Hematopoietic multipotent progenitor cell treated with erythropoietin and hydrocortisone succinate and interleukin-3 and kit ligand, for 17 days (in vitro differentiated cells): ENCODE data around the gene DHX40.
A peak's percentile ranks its signal among the peaks of the same experiment; 100 is the strongest.
"Not testable (repeated sequence)": the region's sequence is repeated elsewhere in the genome, so short reads cannot be mapped to it uniquely, and the experiment has no call there.

Source experiments
- DNase-seq: peaks from one replicate; pipeline ENCODE4 v3.0.0-alpha.2; 2015; ENCODE audit warnings: low spot score

DHX40 gene, protein sequence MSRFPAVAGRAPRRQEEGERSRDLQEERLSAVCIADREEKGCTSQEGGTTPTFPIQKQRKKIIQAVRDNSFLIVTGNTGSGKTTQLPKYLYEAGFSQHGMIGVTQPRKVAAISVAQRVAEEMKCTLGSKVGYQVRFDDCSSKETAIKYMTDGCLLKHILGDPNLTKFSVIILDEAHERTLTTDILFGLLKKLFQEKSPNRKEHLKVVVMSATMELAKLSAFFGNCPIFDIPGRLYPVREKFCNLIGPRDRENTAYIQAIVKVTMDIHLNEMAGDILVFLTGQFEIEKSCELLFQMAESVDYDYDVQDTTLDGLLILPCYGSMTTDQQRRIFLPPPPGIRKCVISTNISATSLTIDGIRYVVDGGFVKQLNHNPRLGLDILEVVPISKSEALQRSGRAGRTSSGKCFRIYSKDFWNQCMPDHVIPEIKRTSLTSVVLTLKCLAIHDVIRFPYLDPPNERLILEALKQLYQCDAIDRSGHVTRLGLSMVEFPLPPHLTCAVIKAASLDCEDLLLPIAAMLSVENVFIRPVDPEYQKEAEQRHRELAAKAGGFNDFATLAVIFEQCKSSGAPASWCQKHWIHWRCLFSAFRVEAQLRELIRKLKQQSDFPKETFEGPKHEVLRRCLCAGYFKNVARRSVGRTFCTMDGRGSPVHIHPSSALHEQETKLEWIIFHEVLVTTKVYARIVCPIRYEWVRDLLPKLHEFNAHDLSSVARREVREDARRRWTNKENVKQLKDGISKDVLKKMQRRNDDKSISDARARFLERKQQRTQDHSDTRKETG

DNA sequence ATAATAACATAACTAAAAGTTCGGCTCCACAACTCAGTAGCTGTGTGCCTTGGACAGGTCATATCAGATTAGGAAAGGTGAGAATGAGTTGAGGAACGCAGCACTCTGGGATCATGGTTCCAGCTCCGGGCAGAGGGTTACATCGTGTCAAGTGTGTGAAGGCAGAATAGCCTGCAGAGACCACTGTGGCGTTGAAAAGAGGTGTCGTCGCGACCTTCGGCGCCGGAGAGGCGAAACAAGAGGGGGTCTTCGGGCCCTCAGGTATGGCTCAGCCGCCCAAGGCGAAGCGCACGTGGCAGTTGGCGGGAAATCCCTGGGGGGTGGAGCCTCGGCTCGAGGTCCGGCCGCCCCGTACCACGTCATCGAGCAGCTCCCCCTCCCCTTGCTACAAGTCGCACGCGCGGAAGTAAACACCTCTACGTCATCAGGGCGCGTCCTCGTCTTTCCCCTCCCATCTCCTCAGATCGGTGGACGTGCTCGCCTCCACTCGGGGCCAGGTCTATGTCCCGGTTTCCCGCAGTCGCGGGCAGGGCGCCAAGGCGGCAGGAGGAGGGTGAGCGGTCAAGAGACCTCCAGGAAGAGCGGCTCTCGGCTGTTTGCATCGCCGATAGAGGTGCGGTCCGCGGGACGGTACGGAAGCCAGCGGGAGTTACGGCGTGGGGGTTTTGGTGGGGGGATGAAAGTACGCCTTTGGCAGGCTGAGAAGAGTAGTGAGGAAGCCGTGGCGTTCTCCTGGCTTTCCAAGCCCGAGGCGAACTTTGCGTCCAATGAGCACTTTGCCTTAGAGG, at the start of gene DHX40:
DHX40 (plus strand) TSS at position 440 of the 788 bp plus-strand sequence; CDS start at position 502, 62 bp downstream.
- DNase-seq, result peak; percentile 93

DNA sequence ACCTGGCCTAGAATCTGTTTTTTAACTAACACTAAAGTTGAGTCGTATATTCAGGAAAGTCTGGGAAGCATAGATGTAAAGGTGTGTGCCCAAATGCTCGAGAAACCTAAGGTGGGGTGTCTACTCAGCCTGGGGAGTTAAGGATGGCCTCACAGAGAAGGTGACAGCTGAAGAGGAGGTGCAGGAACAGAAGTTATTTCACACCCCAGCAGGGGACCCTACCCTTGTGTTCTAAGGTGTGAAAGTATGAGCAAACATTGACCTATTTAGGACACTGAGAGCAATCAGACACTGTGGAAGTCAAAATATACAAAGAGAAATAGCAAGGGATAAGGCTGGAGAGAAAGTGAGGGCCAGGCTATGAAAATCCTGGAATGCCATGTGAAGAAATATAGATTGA, 49.0 kb upstream of the DHX40 start:
- no peak for DNase-seq

DNA sequence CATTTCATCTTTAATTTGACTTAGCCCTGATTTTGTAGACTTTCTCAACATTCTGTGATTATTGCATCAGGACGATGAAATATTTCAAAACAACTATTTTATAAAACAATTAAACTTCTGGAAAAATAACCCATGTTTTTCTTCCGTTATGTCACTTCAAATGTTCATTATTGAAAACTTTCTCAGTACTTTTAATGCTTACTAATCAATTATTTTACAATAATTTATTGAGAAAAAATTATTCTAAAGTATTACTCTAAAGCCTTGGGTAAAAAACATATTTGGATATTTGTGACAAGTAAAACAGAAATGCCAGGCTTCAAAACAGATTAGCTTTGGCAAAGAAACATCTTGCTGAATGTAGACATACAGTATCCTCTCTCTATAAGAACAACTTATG, 46.3 kb upstream of the DHX40 start:
- no peak for DNase-seq

DNA sequence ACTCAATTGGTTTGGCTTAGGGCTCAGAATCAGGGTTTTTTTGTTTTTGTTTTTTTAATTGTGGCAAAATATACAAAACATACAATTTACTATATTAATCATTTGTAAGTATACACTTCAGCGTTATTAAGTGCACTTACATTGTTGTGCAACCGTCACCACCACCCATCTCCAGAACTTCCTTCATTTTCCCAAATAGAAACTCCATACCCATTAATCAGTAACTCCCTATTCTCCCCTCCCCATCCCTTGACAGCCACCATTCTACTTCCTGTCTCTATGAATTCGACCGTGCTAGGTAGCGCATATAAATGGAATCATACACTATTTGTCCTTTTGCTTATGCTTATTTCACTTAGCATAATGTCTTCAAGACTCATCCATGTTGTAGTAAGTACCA, 45.2 kb upstream of the DHX40 start:
- no peak for DNase-seq

DNA sequence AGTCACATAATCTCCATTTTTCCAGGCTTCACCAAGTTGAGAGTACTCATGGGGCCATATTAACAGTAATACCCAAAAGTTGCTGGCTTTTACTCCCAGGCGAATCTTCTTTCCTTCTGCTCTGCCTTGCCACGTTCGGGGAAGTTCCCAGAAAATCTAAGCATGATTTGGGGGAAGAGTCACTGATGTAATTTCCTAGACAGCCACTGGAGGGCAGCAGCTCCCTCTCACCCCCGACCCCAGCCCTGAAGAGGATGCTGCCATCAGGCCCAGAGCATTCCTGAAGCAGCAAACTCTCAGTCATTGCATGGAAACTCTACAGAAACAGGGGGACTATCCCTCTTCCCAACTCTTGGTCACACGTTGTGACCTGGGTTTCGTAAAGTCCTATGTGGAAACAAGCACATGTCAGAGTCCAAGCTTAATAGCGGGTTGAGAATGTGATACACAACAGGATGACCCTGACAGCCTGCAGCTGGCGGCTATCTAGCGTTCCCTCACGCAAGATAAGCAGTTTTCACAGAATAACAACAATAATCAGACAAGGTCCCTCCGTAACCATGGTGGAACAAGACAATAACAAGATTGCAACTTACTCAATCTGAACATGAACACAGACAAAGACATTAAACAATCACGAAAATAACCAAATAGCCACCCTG, 43.8 kb upstream of the DHX40 start:
- peak; percentile 65 for DNase-seq

DNA sequence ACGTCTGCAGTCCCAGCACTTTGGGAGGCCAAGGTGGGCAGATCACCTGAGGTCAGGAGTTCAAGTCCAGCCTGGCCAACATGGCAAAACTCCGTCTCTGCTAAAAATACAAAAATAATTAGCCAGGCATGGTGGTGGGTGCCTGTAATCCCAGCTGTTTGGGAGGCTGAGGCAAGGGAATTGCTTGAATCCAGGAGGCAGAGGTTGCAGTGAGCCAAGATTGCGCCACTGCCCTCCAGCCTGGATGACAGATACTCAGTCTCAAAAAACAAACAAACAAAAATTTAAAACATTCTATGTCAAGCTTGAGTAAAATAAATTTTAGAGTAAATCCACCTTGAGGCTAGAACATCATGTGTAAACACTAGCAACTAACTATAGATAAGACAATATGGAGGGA, 40.5 kb upstream of the DHX40 start:
- DNase-seq, result not testable (repeated sequence)

DNA sequence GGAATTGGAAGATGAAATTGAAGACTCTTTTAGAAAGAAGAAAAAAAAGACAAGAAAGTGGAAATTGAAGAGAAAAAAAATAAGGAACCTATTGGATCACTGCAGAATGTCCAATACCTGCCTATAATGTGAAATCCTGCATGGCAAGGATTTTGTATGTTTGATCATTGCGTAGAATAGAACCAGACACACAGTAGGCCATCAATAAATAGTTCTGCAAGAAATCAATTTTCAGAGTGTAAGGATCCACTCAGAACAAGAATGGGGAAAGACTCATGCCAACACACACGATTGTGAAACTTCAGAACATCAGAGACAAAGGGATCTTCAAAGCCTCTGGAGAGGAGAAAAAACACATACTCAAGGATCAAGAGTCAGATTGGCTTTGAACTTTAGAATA, 39.7 kb upstream of the DHX40 start:
- DNase-seq, result no peak

DNA sequence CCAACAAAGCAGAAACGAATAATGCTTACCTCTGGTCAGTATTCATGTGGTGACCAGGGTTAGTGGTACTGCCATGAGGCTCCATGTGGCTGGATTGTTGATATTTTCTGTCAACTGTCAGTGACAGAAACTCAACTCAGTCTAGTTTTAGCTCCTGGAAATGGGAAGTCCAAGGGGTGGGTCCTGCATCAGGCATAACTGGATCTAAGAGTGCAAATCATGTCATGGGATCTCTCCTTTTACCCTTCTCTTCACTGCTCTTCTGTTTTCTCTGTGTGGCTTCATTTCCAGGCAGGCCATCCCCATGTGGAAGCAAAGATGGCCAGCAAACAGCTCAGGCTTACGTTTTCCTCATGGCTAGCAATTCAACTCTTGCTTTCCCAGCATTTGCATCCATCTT, 39.0 kb upstream of the DHX40 start:
- DNase-seq, result no peak

DNA sequence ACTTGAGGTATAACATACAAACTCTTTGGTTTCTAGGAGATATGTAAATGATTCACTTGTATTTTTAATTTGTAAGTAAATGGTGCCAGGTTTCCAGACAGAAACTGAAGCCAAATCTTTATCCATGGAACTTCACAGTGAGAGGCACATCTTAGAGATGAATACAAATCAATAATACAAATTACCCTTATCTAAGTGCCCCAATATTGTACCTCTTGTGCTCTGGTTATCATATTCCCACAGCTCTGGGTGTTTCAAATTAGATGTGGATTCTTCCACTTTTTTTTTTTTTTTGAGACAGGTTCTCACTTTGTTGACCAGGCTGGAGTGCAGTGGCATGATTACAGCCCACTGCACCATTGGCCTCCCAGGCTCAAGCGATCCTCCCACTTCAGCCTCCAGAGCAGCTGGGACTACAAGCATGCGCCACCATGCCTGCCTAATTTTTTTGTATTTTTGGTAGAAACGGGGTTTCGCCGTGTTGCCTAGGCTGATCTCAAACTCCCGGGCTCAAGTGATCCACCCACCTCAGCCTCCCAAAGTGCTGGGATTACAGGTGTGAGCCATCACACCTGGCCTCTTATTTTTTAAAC, 38.0 kb upstream of the DHX40 start:
- DNase-seq, result no peak

DNA sequence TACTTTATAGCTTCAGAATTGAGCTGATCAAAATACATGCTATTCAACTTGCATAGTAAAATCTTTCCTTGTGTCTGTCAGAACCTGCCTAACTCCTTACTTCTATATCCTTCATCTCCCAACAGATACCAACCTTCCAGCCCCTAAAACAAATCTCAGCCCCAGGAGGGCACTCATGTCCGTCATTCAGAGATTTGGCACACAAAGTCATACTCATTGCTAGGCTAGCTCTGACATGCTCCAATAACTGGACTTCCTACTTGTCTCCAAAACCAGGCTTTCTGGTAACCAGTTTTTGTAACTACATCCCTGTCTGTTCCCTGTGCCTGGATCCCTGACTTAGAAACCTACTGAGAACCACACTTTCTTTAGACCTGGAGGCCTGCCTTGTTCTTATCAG, 37.5 kb upstream of the DHX40 start:
- no peak for DNase-seq

DNA sequence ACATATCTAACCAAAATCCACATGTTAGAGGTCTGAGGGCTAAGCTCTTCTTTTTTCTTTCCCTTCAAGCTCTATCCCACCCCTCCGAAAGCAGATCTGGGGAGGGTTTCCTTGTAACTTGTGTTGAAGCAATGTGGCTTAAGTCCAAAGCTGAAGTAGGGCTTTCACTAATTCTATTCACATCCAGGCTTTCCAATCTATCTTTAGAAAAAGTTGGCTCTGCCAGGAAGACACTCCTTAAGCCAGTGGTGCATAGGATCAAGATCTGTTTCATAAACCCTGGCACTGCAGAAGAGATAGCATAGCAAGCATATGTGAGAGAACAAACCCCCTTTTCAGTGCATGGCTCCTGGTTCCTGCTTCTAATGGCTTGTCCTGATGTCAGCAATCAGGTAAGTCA, 34.9 kb upstream of the DHX40 start:
- no peak for DNase-seq

DNA sequence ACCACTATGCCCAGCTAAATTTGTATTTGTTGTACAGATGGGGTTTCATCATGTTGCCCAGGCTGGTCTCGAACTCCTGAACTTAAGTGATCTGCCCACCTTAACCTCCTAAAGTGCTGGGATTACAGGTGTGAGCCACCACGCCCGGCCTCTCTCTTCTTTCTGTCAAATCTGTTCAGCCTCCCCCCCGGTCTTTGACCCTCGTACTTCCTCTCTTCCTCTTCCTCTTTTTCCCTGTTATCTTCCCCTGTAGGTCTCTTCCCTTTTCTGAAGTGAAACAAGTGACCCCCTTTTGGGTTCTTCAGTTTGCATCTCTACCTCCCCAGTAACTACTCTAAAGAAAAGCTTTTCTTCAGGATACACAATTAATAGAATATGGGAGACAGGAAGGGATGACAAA, 31.7 kb upstream of the DHX40 start:
- no peak for DNase-seq

DNA sequence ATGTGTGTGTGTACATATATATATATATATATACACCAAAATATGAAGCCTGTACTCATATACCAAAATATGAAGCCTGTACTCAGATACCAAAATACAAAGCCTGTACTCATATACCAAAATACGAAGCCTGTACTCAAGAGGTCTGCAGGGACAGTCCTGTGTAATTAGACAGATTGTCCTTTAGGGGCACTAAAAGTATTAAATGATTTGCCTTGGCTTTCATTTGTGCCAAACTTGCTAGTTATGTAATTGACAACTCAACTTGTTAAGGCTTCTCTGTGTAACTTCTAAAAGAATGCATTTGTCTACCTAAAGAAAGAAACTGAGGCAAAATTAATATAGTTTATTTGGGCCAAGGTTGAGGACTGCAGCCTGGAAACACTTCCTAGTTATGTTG, 30.8 kb upstream of the DHX40 start:
- DNase-seq, result no peak

DNA sequence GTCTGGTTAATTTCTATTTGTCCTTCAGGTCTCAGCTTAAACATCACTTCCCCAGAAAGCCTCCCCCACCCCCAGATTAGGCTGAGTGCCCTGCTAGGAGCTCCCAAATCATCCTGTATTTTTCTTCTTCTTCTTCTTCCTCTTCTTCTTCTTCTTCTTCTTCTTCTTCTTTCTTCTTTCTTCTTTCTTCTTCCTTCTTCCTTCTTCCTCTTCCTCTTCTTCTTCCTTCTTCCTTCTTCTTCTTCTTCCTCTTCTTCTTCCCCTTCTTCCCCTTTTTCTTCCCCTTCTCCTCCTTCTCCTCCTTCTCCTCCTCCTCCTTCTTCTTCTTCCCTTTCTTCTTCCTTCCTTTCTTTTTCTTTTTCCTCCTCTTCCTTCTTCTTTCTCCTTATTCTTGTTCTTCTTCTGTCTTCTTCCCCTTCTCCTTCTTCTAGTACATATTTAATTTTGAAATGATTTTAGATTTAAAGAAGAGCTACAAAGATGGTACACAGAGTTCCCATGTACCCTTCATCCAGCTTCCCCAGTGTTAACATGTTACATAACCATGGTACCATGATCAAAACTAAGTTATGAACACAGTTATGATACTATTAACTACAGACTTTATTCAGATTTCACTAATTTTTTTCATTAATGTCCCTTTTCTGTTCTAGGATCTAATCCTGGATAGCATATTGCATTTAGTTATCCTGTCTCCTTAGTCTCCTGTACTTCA, 27.1 kb upstream of the DHX40 start:
- no peak for DNase-seq

DNA sequence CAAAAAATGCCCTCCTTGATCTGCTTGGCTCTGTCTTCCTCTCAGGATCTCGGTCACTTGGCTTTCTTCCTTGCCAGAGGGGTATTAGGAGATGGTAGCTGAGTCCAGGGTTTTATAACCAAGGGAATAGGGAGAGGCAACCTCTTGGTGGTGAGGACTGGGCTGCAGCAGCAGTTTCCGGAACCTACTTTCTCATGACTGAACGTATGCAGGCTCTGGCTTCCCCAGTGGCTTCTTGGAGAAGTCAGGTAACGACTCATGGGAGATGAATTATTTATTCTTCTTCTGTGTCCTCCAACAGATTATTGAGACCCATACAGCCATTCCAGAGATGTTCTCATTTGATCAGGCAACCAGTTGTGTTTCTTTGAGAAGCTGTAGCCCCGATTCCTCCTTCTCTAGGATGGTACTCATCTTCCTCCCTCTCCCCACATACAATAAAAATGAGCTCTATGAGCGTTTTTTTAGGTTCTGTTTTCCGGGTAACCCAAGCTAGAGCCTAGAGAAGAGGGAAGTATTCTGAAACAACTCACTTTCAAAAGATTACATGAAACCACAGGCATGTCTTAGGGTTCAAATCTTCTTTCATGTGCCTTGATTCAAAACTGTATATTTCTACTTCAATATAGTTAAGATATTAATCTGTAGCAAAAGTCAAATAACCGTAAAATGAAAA, 22.3 kb upstream of the DHX40 start:
- DNase-seq, result no peak

DNA sequence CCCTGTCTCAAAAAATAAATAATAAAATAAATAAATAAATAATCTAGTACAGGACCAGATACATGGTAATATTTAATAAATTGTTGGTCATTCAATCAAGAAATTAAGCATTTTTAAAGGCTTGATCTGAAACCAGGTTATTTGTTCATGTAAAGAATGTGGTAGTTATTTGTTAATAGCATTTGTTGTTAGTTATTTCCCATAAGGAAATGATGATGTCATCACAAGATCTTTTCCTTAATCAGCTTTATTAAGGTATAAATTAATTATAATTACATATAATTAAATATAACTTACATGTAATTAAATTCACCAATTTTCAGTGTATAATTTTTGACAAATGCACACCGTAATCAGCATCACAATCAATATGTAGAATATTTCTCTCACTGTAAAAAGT, 19.5 kb upstream of the DHX40 start:
- DNase-seq, result no peak

DNA sequence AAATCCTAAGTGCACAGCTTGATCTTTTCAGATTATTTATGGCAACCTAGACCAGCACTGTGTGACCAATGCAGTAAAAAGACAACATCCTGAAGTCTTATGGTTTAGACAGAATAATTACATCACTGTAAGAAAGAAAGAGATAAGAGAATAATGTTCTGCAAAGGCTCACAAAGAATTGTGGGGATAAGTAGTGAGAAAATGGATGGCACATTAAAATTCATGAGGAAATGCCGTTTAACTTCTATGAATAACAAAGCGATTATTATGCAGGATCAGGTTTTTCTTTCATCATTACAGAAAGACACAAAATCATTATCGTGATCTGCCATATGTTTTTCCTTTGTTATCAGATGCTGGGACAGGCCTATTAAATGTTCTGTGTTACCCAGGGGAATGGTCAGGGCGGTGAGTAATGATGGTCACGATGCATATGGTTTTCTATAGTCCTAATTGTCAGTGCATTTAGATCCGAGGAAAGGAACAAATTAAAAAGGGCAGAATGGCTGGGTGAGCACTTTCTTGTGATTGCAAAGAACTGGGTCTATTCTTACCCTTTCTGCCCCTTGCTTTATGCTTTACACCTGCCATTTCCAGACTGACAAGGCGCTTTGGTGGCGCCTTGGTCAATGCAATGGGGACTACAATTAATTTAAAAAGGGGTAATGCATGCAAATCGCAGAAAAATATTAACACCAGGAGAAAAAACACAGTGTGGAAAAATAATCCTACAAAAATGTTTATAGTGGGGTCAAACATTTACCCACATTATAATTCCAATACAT, 18.1 kb upstream of the DHX40 start:
- no peak for DNase-seq

DNA sequence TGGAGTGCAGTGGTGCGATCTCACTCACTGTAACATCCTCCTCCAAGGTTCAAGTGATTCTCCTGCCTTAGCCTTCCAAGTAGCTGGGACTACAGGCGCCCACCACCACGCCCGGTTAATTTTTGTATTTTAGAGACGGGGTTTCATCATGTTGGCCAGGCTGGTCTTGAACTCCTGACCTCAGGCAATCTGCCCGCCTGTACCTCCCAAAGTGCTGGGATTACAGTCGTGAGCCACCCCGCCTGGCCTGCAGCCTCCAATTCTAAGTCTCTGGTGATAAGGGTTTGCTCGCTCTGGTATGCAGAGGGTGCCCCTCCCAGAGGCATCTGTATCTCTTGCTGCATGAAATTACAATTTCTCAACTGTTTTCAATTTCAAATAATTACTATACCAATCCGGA, 16.4 kb upstream of the DHX40 start:
- DNase-seq, result not testable (repeated sequence)

DNA sequence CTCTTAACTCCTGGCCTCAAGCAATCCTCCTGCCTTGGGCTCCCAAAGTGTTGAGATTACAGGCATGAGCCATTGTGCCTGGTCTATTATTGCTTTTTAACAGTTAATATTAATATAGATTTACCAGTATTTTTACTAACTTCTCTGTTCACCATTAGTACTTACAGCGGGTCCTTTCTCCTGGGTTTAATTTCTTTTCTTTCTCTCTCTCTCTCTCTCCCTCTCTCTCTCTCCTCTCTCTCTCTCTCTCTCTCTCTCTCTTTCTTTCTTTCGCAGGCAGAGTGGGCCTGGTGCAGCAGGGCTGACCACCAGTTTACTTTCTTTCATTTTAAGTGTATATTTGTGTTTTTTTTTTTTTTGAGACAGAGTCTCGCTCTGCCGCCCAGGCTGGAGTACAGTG, 14.7 kb upstream of the DHX40 start:
- no peak for DNase-seq

DNA sequence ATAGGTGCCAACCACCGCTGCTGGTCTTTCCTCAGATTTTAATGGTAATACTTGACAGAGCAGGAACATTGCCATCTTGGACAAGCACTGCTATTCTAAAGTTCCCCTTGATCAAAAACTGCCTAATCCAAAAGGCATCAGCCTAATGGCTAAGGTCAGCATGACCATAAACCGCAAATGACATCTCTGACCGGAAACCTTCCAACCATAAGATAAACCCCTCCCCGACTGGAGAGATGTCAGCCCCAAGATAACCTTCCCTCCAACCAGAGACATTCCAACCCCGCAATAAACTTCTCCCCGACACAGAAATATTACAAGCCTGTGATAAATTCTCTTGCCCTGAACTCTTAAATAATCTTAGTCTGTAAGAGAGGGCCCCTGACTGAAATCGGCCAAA, 7.4 kb upstream of the DHX40 start:
- no peak for DNase-seq
